Measurements from ENCODE around the gene USP40. TPM values are rescaled to one million over a fixed set of nuclear protein-coding genes. Genes with fewer than 3 reads are reported as not detected.
"Not testable (repeated sequence)": the region's sequence is repeated elsewhere in the genome, so short reads cannot be mapped to it uniquely, and the experiment has no call there.

USP40 gene
- total RNA-seq, 2 donors from 2014 or later, result 22.1 to 32.7 TPM

GRCh38 chr2:233603520-233603919, 36.9 kb upstream of the USP40 start:
- TF ChIP-seq CTCF (IDR thresholded peaks at IDR 0.05), result no peak
- intact Hi-C loops (cut with DNase I), result no loop called here
- H3K9ac ChIP-seq (ENCODE audit: low read depth in 2 of 2, low read length in 2 of 2), result no peak overlapping the region
- no peak overlapping the region for H3K27ac ChIP-seq
- no peak for DNase-seq
- no peaks in the 10 kb centered on the region for H3K27me3 ChIP-seq
- H3K36me3 ChIP-seq, result no peaks in the 10 kb centered on the region
- H3K4me3 ChIP-seq, result no peak overlapping the region
- no peaks in the 10 kb centered on the region for H3K4me1 ChIP-seq
- no peaks in the 10 kb centered on the region for H3K9me3 ChIP-seq

- intact Hi-C loops (cut with DNase I), result no loop called here
- Histone ChIP-seq H3K27me3 (no peaks in the 10 kb centered on the region), H3K36me3 (no peaks in the 10 kb centered on the region), H3K9ac (ENCODE audit: low read depth in 2 of 2, low read length in 2 of 2) (no peak overlapping the region), H3K27ac (no peak overlapping the region), H3K9me3 (no peaks in the 10 kb centered on the region), H3K4me1 (no peaks in the 10 kb centered on the region), H3K4me3 (no peak overlapping the region)
- no peak for DNase-seq
- TF ChIP-seq CTCF (IDR thresholded peaks at IDR 0.05), result no peak
Measured at GRCh38 chr2:233602076-233602475, 35.5 kb upstream of the USP40 start.

GRCh38 chr2:233600386-233600785, 33.8 kb upstream of the USP40 start:
- no peak for DNase-seq
- no peaks in the 10 kb centered on the region for H3K4me1 ChIP-seq
- H3K27ac ChIP-seq, result no peak overlapping the region
- no peak for TF ChIP-seq CTCF (IDR thresholded peaks at IDR 0.05)
- no peak overlapping the region for H3K9ac ChIP-seq (ENCODE audit: low read depth in 2 of 2, low read length in 2 of 2)
- intact Hi-C loops (cut with DNase I), result no loop called here
- H3K9me3 ChIP-seq, result no peaks in the 10 kb centered on the region
- H3K4me3 ChIP-seq, result no peak overlapping the region
- H3K36me3 ChIP-seq, result no peaks in the 10 kb centered on the region
- H3K27me3 ChIP-seq, result no peaks in the 10 kb centered on the region

- Histone ChIP-seq H3K9me3 (no peaks in the 10 kb centered on the region), H3K36me3 (no peaks in the 10 kb centered on the region), H3K4me1 (no peaks in the 10 kb centered on the region), H3K27me3 (no peaks in the 10 kb centered on the region), H3K4me3 (no peak overlapping the region), H3K27ac (no peak overlapping the region), H3K9ac (ENCODE audit: low read depth in 2 of 2, low read length in 2 of 2) (no peak overlapping the region)
- TF ChIP-seq CTCF (IDR thresholded peaks at IDR 0.05), result no peak
- intact Hi-C loops (cut with DNase I), result no loop called here
- DNase-seq, result no peak
Measured at GRCh38 chr2:233598952-233599351, 32.4 kb upstream of the USP40 start.

- no peaks in the 10 kb centered on the region for H3K36me3 ChIP-seq
- H3K9ac ChIP-seq (ENCODE audit: low read depth in 2 of 2, low read length in 2 of 2), result no peak overlapping the region
- no peak overlapping the region for H3K27ac ChIP-seq
- no peak overlapping the region for H3K4me3 ChIP-seq
- no peaks in the 10 kb centered on the region for H3K27me3 ChIP-seq
- H3K4me1 ChIP-seq, result no peaks in the 10 kb centered on the region
- H3K9me3 ChIP-seq, result no peaks in the 10 kb centered on the region
- intact Hi-C loops (cut with DNase I), result no loop called here
- TF ChIP-seq CTCF (IDR thresholded peaks at IDR 0.05), result no peak
- no peak for DNase-seq
Measured at GRCh38 chr2:233597522-233597921, 30.9 kb upstream of the USP40 start.

- no peaks in the 10 kb centered on the region for H3K4me1 ChIP-seq
Measured at GRCh38 chr2:233593201-233593600, 26.6 kb upstream of the USP40 start.

GRCh38 chr2:233592706-233593105, 26.1 kb upstream of the USP40 start:
- intact Hi-C loops (cut with DNase I); H3K9me3 ChIP-seq; H3K9ac ChIP-seq (ENCODE audit: low read depth in 2 of 2, low read length in 2 of 2); H3K27me3 ChIP-seq; H3K4me1 ChIP-seq; H3K4me3 ChIP-seq; H3K27ac ChIP-seq; DNase-seq; H3K36me3 ChIP-seq: not testable (repeated sequence)

More at GRCh38 chr2:233593201-233593600, 26.6 kb upstream of the USP40 start:
- no peak for DNase-seq
- no peak overlapping the region for H3K27ac ChIP-seq
- H3K9ac ChIP-seq (ENCODE audit: low read depth in 2 of 2, low read length in 2 of 2), result no peak overlapping the region
- H3K27me3 ChIP-seq, result no peaks in the 10 kb centered on the region
- H3K9me3 ChIP-seq, result no peaks in the 10 kb centered on the region
- H3K36me3 ChIP-seq, result no peaks in the 10 kb centered on the region
- no peak for TF ChIP-seq CTCF (IDR thresholded peaks at IDR 0.05)
- no peak overlapping the region for H3K4me3 ChIP-seq
- intact Hi-C loops (cut with DNase I), result no loop called here
